Heart left ventricle (tissue), 13 donors: Measurements from ENCODE around the gene SH3RF3.
"Not testable (repeated sequence)": the region's sequence is repeated elsewhere in the genome, so short reads cannot be mapped to it uniquely, and the experiment has no call there.

Experiments used
- CTCF ChIP-seq, 12 donors: fragments of 200-600 bp; sonication (generic) in 4 of 12; IDR thresholded peaks; one replicate each; pipeline versions ENCODE4 v1.5.0 to v1.8.0; 2018 to 2022; ENCODE audit warnings: antibody characterized with exemption in 12 of 12, mild to moderate bottlenecking in 5 of 12
- POLR2A ChIP-seq, 2 donors: fragments of 450-650 bp; IDR thresholded peaks; one replicate each; pipeline ENCODE4 v1.6.1; 2017; ENCODE audit warnings: antibody characterized with exemption in 2 of 2, mild to moderate bottlenecking in 2 of 2, moderate library complexity in 2 of 2
- donor health status: ischemic (EF 13 %, LVEDD 7.1; RV severe dilation, severe dysfunction).
- donor health status: DM: no; HTN: yes; CAD: no.
- donor health status: DM: no; HTN: no; CAD: no.
- donor health status: ischemic (EF 25% LVEDD 6.9; RV normal size, moderate dysfunction).
- donor health status: ischemic (EF 25% LVEDD 5.7; RV mildly dilated, moderate dysfunction).
- donor health status: ischemic (EF 35%, LVEDD 5.7; RV mildly dilated, moderate dysfunction).
- donor health status: nonischemic (EF 11% LVEDD 7.7; RV severe dilation, severe dysfunction).
- donor health status: DM: yes; HTN: yes; CAD: no.
- donor health status: PGD.
- donor health status: ischemic (EF 29% LVEDD 5.4; RV normal size, mild dysfunction).
- donor health status: nonischemic (EF 23%, LVEDD 6.1; RV moderate dilation, normal function).

GRCh38 chr2:109117181-109117580 is 11.8 kb upstream of the SH3RF3 start:
- TF ChIP-seq CTCF, POLR2A (IDR thresholded peaks at IDR 0.05): not testable (repeated sequence)
